HepG2 (cell line): ENCODE measurements around the gene NKX1-1. TPM values are rescaled to one million over a fixed set of nuclear protein-coding genes. Genes with fewer than 3 reads are reported as not detected.

Source experiments
- ATAC-seq: fragments of 200-7000 bp; cut with Tn5 transposase; 3 replicates; pipeline ENCODE4 v1.9.1; 2020; ENCODE audit warnings: mild to moderate bottlenecking, moderate library complexity
- BruUV-seq: library from RNA; stranded (reverse); fragments of 400-500 nt; replicated peaks from 2 replicates; lab custom pipeline; 2021; lab: Mats Ljungman, UMichigan
- CTCF ChIA-PET: fragments of 300-600 bp; formaldehyde crosslinking; extraction: SDS; loops from one replicate; lab custom pipeline; 2021; ENCODE audit warnings: low total read pairs, inconsistent platforms, low intra/inter-chr PET ratio; lab: Yijun Ruan, JAX
- POLR2A ChIA-PET: fragments of 350-600 bp; sonication (Branson Sonifier 250); formaldehyde crosslinking; loops from one replicate; lab custom pipeline; 2020; ENCODE audit warnings: antibody characterized with exemption, inconsistent platforms; lab: Yijun Ruan, JAX
- DNase-seq: peaks from one replicate; pipeline ENCODE4 v3.0.0-alpha.2; 2015; ENCODE audit warnings: low spot score
- FAIRE-seq: peaks from 3 replicates; lab custom pipeline; 2011; peaks lifted over from hg19 to GRCh38; lab: Jason Lieb, UNC
- H2AFZ ChIP-seq: one replicate; pipeline ENCODE4 v1.6.1; 2011; ENCODE audit warnings: low read length, inconsistent platforms
- H3K27ac ChIP-seq: fragments of 300-600 bp; 3 replicates; pipeline ENCODE4 v1.8.0; 2011; ENCODE audit warnings: mixed run types, mild to moderate bottlenecking, mixed read lengths, low read length, inconsistent platforms; ENCODE audit not compliant: insufficient read depth; ENCODE audit errors: extremely low read length
- H3K27me3 ChIP-seq, 2 experiments: fragments of 200-600 bp in 1 of 2; 2 replicates in 1 of 2; 3 replicates in 1 of 2; pipeline versions ENCODE4 v1.6.0 to v1.8.0; 2011; ENCODE audit warnings: low read length in 2 of 2, mild to moderate bottlenecking in 2 of 2, moderate library complexity in 2 of 2, inconsistent platforms in 1 of 2; ENCODE audit not compliant: insufficient read depth in 2 of 2, control insufficient read depth in 1 of 2
- H3K36me3 ChIP-seq, 2 experiments: fragments of 200-600 bp in 1 of 2; replicated peaks in 1 of 2; 2 replicates in 1 of 2; 3 replicates in 1 of 2; pipeline versions ENCODE4 v1.5.1 to v1.8.0; 2011; ENCODE audit warnings: low read length in 2 of 2, inconsistent platforms in 1 of 2; ENCODE audit not compliant: insufficient read depth in 2 of 2, control insufficient read depth in 1 of 2
- H3K4me1 ChIP-seq: 2 replicates; pipeline ENCODE4 v1.5.1; 2012; ENCODE audit warnings: low read length, inconsistent platforms; ENCODE audit not compliant: insufficient read depth
- H3K4me2 ChIP-seq: 2 replicates; pipeline ENCODE4 v1.6.0; 2011; ENCODE audit warnings: low read depth, low read length, inconsistent platforms
- H3K4me3 ChIP-seq, 3 experiments: fragments of 200-600 bp in 1 of 3; sonication (generic), shearing (Covaris generic) in 1 of 3; replicated peaks in 1 of 3; 2 replicates each; pipeline ENCODE4 v1.5.1; 2011 to 2016; ENCODE audit warnings: low read length in 3 of 3, inconsistent platforms in 2 of 3, low read depth in 2 of 3, mild to moderate bottlenecking in 2 of 3, control low read depth in 1 of 3, mixed read lengths in 1 of 3; ENCODE audit not compliant: insufficient read depth in 1 of 3
- H3K79me2 ChIP-seq: one replicate; pipeline ENCODE4 v1.6.1; 2011; ENCODE audit warnings: low read length, inconsistent platforms; ENCODE audit not compliant: insufficient read depth
- H3K9ac ChIP-seq: 2 replicates; pipeline ENCODE4 v1.6.0; 2011; ENCODE audit warnings: mild to moderate bottlenecking, low read depth, low read length, inconsistent platforms; ENCODE audit not compliant: insufficient read depth
- H3K9me3 ChIP-seq: 2 replicates; pipeline ENCODE4 v1.5.1; 2012; ENCODE audit warnings: mild to moderate bottlenecking, low read length
- H4K20me1 ChIP-seq: 2 replicates; pipeline ENCODE4 v1.6.0; 2011; ENCODE audit warnings: inconsistent platforms, mild to moderate bottlenecking, low read length, moderate library complexity; ENCODE audit not compliant: insufficient read depth
- PAF1 ChIP-seq: IDR thresholded peaks from 2 replicates; pipeline ENCODE4 v1.6.1; 2016; ENCODE audit warnings: missing genetic modification reagents, missing compliant biosample characterization
- TSC22D2 ChIP-seq: sonication (generic); formaldehyde crosslinking; IDR thresholded peaks from 2 replicates; pipeline ENCODE4 v1.5.1; 2020; ENCODE audit warnings: missing genetic modification reagents, mild to moderate bottlenecking, borderline replicate concordance
- ZBTB20 ChIP-seq: sonication (generic); formaldehyde crosslinking; IDR thresholded peaks from 2 replicates; pipeline ENCODE4 v1.8.1; 2023; ENCODE audit warnings: missing genetic modification reagents, low read depth, mild to moderate bottlenecking, borderline replicate concordance
- ZNF205 ChIP-seq: IDR thresholded peaks from 2 replicates; pipeline ENCODE4 v1.6.1; 2018; ENCODE audit warnings: missing biosample characterization, missing genetic modification reagents
- ZNF343 ChIP-seq: sonication (generic); formaldehyde crosslinking; IDR thresholded peaks from 2 replicates; pipeline ENCODE4 v1.4.0; 2020; ENCODE audit warnings: mild to moderate bottlenecking, missing genetic modification reagents
- ZNF781 ChIP-seq: sonication (generic); formaldehyde crosslinking; IDR thresholded peaks from 2 replicates; pipeline ENCODE4 v1.5.1; 2020; ENCODE audit warnings: borderline replicate concordance, mild to moderate bottlenecking, missing genetic modification reagents; ENCODE audit errors: not compliant biosample characterization
- WGBS: methylation state at CpG from one replicate; pipeline ENCODE4 v1.1.6; 2017; ENCODE audit warnings: low lambda C conversion rate; 5-methylcytosine and 5-hydroxymethylcytosine counted together
- in situ Hi-C: cut with HindIII; loops from 2 replicates; pipeline ENCODE4 v1.10.0; 2017; ENCODE audit warnings: low pct_unique_long_range_greater_than_20kb; ENCODE audit not compliant: extremely low pct_ligation_motif_present
- intact Hi-C: fragments of 100-400 bp; cut with micrococcal nuclease; formaldehyde crosslinking; loops from one replicate; pipeline ENCODE4 v1.10.0; 2022; ENCODE audit not compliant: unreplicated experiment
- polyA plus RNA-seq, 8 experiments: library from polyadenylated mRNA; depleted of rRNA in 3 of 8; stranded (reverse) in 7 of 8; unstranded in 1 of 8; fragments of >200 nt; fragmentation: Illumina TruSeq in 4 of 8; extraction: Trizol in 4 of 8; gene quantifications; 2 replicates each; pipeline versions ENCODE4 v1.2.1 to v1.2.3, GENCODE V29; 2011 to 2016; ENCODE audit warnings: low read depth in 4 of 8, missing spikeins in 1 of 8, mixed read lengths in 1 of 8; ENCODE audit not compliant: insufficient read depth in 1 of 8
- total RNA-seq, 5 experiments: library from RNA; depleted of rRNA; stranded (reverse); fragments of >200 nt; fragmentation: Illumina TruSeq; extraction: Trizol; gene quantifications; 2 replicates each; pipeline ENCODE4 v1.2.3, GENCODE V29; 2016; ENCODE audit warnings: low read depth in 1 of 5
- TF ChIP-seq, protein P1 (sequence below): sonication (generic); formaldehyde crosslinking; IDR thresholded peaks from 2 replicates; pipeline ENCODE4 v1.8.1; 2023; ENCODE audit warnings: mild to moderate bottlenecking, inconsistent platforms, moderate library complexity, missing genetic modification reagents, borderline replicate concordance
- TF ChIP-seq, protein P2 (sequence below): IDR thresholded peaks from 2 replicates; pipeline ENCODE4 v1.6.1; 2016; ENCODE audit warnings: low read depth, missing genetic modification reagents, missing compliant biosample characterization

The NKX1-1 gene
- total and polyA plus RNA-seq, 2 of the 13 experiments (the other 11 are each of a cell fraction or from before 2014, with no cell fraction given) = not detected

DNA sequence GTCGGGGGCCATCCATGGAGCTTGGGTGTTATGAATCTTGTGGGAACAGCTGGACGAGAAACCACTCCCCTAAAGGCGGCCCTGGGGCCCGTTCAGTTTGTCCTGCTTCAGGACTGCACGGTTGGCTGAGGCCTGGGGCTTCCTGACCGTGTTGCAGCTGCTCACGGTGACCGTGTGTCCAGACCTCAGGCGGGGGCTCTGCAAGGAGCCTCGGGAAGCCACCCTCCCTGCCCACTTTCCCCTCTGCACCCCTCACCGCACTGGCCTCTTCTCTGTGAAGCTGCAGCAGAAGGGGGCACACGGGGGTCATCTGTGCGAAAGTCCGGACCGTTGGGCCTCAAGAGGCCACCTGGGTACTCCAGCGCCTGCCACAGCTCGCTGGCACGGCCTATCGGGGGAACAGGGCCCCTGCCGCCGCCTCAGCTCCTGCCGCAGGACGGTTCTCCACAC lies 29.8 kb downstream of the NKX1-1 start (continued):
- TF ChIP-seq, protein P1, sequence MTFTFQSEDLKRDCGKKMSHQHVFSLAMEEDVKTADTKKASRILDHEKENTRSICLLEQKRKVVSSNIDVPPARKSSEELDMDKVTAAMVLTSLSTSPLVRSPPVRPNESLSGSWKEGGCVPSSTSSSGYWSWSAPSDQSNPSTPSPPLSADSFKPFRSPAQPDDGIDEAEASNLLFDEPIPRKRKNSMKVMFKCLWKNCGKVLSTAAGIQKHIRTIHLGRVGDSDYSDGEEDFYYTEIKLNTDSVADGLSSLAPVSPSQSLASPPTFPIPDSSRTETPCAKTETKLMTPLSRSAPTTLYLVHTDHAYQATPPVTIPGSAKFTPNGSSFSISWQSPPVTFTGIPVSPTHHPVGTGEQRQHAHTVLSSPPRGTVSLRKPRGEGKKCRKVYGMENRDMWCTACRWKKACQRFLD (CRISPR knock-in tag) = no peak
- TF ChIP-seq TSC22D2 = no peak
- no peak for TF ChIP-seq ZNF205 (CRISPR knock-in tag)
- no peak for TF ChIP-seq ZBTB20 (CRISPR knock-in tag)
- TF ChIP-seq ZNF343 (CRISPR knock-in tag) = no peak

DNA sequence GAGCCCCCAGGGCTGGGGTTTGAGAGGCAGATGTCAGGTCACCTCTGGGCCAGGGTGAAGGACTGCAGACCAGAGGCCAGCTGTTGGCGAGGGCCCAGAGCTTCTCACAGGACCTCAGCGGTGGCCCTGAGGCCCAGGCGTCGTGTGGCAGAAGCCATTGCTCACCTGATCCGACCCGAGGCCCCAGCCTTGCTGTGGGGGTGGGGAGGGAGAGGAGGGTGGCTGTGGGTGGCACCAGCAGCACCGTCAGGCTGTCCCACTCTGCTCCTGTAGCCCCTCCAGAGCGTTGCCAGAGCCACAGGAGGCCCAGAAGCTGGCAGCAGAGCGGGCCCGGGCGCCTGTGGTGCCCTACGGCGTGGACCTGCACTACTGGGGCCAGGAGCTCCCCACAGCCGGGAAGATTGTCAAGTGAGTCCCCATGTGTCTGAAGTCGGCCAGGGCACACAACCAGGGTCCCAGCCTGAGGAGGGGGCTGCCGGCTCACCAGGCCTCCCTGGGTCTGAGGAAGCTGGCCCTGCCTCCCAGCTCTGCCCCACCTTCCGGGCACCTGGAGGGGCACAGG lies 30.4 kb downstream of the NKX1-1 start:
- no peak for DNase-seq
- Histone ChIP-seq H3K36me3 (peaks cover 2 to 22% of the 10 kb centered on the region in 2 experiments; a peak in 4 of 5 replicates), H2AFZ (no peak overlapping the region), H3K9ac (no peak overlapping the region), H3K4me1 (no peaks in the 10 kb centered on the region), H3K79me2 (no peaks in the 10 kb centered on the region), H3K4me3 (no peak overlapping the region), H3K9me3 (no peaks in the 10 kb centered on the region), H4K20me1 (no peaks in the 10 kb centered on the region), H3K27me3 (no peaks in the 10 kb centered on the region), H3K27ac (no peak overlapping the region), H3K4me2 (no peak overlapping the region)
- ChIA-PET CTCF (no interaction called here), POLR2A (interaction anchor here (1.4 kb wide), 1 partner anchor 16 kb away, joined by 3 read pairs; no protein-coding TSS in a partner anchor)
- no peak for ATAC-seq
- WGBS = no CpG with 5 or more reads among the region's 17 CpGs
- intact Hi-C loops (no loop called here), in situ Hi-C loops (no loop called here)
- BruUV-seq = no TSS peak
- TF ChIP-seq, protein P2, sequence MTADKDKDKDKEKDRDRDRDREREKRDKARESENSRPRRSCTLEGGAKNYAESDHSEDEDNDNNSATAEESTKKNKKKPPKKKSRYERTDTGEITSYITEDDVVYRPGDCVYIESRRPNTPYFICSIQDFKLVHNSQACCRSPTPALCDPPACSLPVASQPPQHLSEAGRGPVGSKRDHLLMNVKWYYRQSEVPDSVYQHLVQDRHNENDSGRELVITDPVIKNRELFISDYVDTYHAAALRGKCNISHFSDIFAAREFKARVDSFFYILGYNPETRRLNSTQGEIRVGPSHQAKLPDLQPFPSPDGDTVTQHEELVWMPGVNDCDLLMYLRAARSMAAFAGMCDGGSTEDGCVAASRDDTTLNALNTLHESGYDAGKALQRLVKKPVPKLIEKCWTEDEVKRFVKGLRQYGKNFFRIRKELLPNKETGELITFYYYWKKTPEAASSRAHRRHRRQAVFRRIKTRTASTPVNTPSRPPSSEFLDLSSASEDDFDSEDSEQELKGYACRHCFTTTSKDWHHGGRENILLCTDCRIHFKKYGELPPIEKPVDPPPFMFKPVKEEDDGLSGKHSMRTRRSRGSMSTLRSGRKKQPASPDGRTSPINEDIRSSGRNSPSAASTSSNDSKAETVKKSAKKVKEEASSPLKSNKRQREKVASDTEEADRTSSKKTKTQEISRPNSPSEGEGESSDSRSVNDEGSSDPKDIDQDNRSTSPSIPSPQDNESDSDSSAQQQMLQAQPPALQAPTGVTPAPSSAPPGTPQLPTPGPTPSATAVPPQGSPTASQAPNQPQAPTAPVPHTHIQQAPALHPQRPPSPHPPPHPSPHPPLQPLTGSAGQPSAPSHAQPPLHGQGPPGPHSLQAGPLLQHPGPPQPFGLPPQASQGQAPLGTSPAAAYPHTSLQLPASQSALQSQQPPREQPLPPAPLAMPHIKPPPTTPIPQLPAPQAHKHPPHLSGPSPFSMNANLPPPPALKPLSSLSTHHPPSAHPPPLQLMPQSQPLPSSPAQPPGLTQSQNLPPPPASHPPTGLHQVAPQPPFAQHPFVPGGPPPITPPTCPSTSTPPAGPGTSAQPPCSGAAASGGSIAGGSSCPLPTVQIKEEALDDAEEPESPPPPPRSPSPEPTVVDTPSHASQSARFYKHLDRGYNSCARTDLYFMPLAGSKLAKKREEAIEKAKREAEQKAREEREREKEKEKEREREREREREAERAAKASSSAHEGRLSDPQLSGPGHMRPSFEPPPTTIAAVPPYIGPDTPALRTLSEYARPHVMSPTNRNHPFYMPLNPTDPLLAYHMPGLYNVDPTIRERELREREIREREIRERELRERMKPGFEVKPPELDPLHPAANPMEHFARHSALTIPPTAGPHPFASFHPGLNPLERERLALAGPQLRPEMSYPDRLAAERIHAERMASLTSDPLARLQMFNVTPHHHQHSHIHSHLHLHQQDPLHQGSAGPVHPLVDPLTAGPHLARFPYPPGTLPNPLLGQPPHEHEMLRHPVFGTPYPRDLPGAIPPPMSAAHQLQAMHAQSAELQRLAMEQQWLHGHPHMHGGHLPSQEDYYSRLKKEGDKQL (CRISPR knock-in tag) = no peak
- TF ChIP-seq ZNF781 (CRISPR knock-in tag) (no peak), PAF1 (CRISPR knock-in tag) (no peak)
- FAIRE-seq = no peak
